Measurements from ENCODE around the gene TAP2. TPM values are rescaled to one million over a fixed set of nuclear protein-coding genes. Genes with fewer than 3 reads are reported as not detected.

TAP2 gene
- polyA plus RNA-seq, 10 donors = 3.5 to 8.5 (median 5.8) TPM

DNA sequence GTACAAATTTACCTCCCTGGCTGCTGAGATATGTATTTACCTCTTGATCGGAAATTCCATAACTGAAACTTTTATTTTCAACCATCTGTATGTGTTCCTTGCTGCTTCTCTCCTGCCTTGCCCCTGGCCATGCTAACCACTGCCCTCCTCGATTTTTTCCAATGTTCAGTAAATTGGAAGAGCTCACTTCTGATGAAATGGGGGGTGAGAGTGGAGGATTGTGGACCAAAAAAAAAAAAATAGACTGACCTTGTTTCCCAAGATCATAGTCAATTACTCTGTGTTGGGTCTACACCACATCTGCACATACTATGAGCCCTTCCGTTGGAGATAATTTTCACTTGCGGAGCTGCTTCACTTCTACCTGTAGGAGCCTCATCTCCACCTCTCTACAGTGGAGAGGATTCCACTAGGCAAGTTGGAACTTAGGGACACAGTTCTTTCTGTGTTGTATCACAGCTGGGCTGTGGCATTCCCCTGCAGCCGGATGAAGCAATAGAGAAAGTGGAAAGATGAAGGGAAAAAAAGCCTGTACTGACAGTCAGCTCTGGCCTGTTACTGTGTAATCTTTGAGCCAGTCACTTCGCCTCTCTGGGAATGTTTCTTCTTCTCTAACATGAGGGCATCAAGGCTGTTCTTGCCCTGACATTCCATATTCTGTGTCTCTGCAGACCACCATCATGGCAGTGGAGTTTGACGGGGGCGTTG is 17.1 kb upstream of the TAP2 start:
- DNase-seq = no peak

DNA sequence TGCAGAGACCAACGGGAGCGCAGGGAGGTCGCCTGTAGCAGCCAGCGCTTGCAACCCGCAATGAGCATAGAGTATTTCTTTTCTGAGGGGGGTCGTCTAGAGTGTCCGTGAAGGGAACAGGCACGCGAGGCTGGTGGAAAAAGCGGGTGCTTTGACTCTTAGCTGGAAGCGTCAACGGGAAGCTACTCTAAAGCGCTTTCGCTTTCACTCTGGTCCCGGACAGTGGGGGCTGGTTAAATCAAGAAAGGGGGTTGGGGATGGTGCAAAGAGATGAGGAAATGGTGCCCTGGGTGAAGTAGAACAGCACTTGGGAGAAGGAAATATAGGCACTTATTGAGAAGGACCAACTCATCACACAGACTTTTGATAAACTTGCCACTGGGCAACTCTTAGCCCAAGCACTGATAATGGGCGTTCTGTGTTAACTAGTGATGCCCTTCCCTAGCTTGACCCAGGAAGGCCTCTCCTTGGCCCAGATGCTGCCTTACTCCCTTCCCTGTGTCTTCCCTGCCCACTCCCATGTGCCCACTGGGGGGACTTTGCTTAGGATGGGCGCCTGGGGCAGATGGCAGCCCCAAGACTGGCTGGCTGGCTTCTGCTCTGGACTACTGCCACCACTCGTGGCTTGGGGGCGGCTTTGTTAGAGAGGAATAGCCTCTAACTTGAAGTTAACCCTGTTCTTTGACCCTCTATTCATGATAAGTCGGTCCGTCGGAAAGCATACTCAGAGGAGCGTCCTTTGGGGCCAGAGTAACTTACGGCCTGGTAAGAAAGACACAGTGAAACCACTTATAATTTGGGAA is 16.0 kb upstream of the TAP2 start:
- peak in 2 of 3 donors; percentile 19 to 41 for DNase-seq

DNA sequence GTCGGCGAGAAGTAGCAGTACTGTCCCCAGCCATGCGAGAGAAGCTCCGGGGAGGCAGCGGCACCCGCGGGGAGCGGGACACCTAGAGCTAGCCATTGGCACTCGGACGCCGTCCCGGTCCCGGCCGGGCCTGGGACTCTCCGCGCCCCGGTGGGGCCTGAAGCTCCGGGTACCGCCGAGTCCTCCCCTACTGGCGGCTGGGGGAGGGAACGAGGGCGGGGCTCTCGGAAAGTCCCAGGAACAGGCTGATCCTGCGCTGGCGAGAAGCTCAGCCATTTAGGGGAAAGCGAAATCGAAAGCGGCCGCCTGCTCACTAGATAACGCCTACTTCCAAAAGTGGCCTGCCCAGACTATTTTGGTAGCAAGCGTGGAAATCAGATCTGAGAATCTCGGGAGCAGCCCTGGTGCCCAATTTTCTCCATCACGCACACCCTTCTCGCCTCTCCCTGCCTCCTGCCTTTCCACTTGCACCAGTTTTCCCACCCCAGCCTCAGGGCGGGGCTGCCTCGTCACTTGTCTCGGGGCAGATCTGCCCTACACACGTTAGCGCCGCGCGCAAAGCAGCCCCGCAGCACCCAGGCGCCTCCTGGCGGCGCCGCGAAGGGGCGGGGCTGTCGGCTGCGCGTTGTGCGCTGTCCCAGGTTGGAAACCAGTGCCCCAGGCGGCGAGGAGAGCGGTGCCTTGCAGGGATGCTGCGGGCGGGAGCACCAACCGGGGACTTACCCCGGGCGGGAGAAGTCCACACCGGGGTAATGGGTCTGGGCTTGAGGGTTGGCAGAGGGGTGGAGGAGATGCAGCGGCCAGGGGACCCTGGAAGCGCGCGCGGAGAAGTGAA is 15.2 kb upstream of the TAP2 start, which contains the start of the genes PSMB9 and TAP1:
PSMB9 (plus strand) TSS at position 652 of the 835 bp plus-strand sequence; CDS start at position 690, 38 bp downstream.
TAP1 (minus strand) TSS at position 164 of the 835 bp plus-strand sequence; CDS start at position 96, 68 bp downstream.
- peak; percentile 92 to 98 (median 95) for DNase-seq

DNA sequence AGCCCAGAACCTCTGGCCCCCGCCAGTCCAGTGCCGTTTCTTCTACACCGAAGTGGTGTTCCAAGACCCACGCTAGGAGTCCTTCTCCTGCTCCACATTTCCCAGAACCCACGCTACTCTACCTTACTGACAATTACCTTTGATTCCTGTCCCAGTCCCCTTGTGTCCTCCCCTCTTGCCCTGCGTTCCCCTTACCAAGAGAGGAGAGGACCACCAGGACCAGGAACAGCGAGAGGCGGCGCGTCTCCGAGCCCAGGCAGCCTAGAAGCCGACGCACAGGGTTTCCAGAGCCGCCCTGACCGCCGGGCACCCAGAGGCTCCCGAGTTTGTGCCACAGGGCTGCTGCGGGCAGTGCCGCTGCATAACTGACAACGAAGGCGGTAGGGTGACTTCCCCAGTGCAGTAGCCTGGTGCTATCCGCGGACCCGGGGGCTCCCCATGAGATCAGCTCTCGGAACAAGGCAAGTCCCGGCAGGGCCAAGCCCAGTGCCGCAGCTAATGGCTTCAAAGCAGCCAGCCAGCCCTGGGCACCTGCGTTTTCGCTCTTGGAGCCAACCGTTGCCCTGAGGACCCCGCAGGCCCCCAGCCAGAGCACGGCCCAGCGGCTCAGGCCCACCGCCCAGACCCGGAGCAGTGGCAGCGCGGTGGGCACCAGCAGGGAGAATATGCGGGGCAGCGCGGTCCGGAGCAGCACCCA is 14.5 kb upstream of the TAP2 start:
- peak in 2 of 3 donors; percentile 41 to 61 for DNase-seq

DNA sequence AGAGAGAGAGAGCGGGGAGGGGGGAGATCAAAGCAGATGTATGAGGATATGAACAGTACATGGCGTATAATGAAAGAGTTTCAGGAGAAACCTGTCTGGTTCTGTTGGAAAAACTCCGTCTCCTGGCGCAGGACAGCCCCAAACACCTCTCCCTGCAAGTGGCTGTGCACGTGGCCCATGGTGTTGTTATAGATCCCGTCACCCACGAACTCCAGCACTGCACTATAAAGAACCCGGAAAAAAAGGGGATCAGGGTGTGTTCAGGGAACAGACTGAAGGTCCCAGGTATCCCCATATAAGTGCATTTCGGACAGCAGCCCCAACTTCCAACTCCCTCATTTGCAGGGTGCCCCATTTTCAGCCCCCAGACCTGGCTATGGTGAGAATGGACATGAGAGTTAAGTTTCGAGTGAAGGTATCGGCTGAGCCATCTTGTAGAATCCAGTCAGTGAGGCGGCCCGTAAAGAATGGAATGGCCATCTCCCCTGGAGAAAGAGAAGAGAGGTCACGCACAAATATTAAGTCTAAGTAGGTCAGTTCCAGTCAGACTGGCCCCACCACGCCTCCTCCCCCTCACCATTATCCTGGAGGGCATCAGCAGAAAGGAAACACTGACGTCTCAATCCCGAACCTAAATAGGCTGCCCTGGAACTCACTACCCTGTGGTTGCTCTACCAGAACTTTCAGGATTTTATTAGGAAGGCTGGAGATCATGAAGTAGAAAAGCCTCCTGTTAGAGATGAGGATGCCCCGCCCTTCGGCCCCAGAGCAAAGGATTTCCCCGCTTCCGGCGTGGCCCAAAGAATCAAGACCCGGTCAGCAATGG is 13.7 kb upstream of the TAP2 start:
- no peak for DNase-seq

DNA sequence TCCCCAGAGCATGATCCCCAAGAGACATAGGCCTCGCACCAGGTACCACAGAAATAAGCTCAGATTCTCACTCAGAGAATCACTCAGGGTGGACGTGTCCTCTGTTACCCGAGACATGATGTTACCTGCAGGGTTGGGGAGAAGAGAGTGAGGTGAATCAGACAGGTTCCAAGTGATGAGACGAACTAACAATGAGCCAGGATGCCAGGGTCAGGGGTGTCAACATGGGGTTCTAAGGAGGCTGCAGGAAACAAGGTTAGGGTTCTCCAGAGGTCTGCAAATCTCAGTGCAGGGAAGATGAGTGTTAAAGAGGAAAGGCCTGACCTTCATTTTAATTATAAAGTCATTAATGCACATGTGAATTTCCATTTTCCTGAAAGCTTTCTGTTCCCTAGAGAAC is 12.5 kb upstream of the TAP2 start:
- no peak for DNase-seq

DNA sequence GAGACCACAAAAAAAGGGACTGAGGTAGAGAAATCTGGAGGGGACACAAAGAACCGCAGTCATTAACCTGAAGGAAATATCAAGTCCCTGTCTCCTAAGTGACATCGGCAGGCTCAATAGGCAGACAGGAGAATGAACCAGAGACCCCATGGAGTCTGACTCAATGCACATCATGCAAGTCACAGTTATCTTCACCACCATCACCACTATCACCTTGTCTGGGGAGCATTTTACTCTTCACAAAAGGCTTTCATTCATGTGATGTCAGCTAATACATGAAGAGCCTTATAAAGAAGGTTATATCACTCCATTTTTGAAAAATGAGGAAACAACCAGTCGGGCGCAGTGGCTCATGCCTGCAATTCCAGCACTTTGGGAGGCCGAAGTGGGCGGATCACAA is 10.6 kb upstream of the TAP2 start:
- DNase-seq = no peak

DNA sequence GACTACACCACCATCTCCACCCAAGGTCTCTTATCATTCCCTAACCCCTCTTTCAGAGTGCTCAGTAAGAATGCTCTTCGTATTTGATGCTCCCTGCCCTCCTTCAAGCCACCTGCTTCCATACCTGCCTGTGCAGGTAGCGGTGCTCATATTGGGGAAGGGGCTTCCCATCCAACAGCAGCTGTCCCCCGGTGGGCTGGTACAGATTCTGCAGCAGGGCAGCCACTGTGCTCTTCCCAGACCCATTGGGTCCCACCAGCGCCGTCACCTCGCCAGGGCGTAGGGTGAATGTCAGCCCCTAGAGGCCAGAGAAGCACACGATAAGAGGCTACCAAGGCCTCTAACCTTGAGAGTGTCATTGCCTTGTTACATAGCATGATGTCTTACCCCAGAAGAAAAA is 9.3 kb upstream of the TAP2 start:
- no peak for DNase-seq

DNA sequence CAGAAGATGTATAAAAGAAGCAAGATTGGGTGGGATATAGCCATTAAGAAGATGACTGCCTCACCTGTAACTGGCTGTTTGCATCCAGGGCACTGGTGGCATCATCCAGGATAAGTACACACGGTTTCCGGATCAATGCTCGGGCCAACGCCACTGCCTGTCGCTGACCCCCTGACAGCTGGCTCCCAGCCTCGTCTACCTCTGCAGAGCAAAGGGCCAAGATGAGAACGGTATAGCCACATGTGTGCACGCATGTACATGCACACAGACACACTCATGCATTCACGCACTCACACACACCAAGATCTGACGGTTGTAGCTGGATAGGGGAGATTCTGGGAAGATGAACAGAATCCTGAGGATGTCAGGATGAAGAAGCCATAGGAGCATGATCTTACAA is 8.5 kb upstream of the TAP2 start:
- DNase-seq = no peak

DNA sequence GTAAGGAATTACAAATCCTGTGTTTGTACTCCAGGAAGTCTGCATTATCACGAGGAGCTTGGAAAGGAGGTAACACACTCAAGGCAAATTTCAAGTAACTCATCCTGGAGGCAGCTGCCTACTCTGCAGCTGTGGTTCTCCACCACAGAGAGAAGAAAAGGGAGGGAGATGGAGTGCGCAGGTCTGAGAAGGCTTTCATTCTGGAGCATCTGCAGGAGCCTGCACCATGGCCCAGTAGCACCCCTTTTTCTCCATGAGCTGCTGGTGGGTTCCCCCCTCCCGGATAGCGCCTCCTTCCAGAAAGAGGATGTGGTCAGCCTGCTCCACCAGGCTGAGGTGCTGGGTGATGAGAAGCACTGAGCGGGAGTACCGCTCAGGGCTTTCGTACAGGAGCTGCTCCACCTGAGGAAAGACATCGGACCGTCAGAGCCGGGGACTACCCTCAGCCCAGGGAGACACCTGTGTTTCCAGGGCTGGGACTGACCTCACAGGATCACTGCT is 6.9 kb upstream of the TAP2 start:
- peak in 1 of 3 donors; percentile 15 for DNase-seq

DNA sequence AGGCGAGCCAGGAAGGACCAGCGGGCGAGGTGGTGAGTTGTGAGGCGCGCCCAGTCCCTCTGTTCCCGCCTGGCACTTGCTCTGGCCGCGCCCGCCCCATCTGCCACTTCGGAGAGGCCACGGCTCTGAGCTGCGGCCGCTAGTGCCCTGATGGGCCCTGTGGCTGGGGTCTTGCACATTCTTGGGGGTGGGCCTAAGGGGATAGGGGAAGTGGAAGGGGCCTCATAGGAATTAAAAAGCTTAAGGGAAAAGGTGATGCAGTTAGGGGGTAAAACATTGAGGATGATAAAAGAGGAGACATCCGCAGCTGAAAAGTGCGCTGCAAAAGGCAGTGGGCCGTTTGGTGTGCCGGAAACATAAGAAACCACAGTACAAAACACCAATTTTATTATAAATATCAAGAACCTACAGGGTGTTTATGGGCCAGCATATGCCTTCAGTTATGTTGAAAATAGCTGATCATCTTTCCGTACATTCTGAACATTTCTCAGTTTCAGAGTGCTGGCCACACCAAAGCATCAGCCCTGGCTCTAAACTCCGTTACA is 6.4 kb upstream of the TAP2 start:
- no peak for DNase-seq

DNA sequence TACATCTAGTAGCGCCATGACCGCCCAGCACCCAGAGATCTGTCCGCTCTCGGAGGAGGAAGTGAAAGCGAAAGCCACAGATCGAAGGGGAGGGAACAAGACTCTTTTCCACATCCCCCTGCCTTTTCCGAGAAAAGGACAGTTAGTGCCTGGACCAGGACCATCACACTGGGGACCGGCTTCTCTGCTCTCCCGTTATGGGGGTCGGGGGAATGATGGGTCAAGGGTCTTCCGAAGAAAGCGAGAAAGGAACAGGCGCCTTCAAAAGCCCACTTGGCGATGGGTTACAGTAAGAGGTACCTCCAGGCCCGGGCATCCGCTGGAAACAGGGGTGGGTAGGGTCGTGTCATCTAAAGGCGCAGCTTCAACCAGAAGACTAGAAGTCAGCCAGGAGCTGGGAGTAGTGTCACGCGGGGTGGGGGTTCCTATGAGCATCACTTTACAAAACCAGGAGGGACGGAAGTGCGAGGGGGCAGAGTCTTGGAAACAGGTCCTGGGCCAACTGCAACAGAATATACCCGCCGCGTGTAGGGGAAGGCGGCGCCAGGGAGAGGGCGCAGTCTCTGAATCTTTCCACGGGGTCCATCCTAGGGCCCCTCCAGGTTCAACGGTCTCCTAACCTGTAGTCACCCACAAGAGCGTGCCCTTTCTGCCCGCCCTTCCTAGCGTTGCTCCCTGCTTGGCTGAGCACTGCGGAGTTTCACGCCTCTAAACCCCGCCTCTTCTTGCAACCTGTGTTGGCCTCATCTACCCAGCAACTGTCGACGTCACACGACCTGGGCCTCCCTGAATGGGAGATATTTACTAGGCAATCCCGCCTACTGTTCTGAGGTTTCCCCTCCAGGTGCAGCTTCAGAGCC is 5.7 kb upstream of the TAP2 start, which contains the start of gene PSMB8:
PSMB8 (minus strand) TSS at position 69 of the 860 bp plus-strand sequence; CDS start at position 18, 51 bp downstream.
- peak; percentile 93 to 97 (median 95) for DNase-seq

DNA sequence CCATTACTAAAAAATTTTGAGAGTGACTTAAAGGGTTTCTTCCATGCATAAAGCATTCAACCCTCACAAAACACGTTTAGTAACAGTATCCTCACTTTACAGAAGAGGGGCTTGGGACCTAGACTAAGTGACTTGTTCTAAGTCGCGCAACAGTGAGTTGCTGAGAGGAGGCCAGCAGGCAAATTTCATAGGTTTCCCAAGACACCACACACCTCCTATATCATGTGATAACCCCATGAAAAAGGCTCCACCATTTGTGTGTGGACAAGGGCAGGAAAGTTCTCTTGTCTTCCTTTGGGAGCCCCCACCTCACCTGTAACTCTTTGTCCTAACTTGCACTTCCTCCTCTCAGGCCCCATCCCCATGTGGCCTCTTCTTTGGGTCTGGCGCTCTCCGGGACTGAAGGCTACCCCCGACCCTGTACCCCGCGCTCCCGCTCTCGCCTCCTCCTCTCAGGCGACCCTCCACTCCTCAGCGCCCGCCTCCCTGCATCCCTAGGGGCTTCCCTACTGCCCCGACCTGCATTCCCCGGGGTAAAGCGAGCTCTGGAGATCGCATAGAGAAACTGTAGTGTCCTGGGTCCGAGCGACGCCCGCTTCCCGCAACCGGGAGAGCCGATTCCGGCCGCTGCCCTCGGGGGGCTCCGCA is 4.9 kb upstream of the TAP2 start:
- DNase-seq = no peak

DNA sequence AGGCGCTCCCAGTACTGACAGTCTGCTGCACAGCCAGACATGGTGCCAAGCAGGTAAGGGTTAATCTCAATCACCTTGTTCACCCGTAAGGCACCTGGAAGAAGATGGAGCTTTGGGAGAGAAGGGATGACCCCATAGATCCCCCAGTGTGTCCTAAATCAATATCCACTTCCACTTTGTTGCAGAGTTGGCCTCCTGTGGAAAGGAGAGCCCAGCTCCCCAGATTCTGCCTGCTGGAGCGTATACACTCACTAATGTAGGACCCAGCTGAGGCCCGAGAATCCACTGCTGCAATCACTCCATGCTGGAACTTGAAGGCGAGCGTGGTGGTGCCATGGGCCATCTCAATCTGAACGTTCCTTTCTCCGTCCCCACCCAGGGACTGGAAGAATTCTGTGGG is 4.2 kb upstream of the TAP2 start:
- DNase-seq = no peak

DNA sequence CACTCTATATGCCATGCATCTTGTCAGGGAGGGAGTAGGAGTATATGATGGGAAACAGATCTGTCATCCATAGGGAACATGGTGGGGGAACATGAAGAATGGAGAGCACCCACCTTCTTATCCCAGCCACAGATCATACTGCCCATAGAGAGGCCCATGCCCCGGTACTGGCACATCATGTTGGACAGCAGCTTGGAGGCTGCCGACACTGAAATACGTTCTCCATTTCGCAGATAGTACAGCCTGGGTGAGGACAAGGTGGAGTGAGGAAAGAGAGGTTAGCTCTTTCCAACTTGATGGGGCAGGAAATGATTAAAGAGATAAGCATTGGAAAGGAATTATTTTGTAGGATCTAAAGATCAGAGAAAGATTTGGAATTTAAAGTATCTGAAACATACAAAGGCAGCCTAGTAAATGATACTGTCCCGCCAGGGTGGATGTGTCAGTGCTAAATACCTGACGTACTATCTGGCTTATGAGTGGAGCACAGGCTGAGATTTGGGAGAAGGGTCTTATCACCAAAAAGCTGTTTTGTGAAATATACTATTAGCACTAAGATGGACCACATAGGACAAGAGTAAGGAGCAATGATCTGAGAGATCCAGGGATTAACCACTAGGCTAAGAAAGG is 3.6 kb upstream of the TAP2 start:
- no peak for DNase-seq

DNA sequence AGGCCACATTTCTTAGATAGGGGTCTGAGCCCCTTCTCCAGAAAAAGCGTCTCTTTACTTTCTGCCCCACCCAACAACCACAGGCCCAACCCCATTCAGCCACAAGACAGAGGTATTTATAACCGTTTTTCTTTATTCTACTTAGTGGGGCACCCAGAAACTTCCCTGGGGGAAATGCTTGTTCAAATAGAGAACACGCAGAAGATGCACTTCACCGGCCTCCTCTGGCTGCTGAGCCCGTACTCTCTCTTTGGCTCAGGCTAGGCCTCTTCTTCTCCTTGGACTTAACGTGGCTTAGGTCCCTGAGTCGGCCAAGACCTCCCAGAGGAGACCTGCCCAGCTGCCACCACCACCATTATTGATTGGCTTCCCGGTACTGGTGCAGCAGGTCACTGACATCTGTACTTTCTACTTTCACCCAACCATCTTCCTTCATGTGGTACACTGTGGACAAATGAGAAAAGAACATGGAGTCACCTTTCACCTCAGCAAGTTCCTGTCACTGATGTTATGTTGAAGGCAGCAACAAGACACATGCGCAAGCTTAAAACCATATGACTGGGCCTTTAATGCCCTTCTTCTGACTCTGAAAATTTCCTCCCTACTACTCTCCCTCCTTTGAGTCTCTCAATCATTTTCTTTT is 2.2 kb upstream of the TAP2 start:
- DNase-seq = no peak

DNA sequence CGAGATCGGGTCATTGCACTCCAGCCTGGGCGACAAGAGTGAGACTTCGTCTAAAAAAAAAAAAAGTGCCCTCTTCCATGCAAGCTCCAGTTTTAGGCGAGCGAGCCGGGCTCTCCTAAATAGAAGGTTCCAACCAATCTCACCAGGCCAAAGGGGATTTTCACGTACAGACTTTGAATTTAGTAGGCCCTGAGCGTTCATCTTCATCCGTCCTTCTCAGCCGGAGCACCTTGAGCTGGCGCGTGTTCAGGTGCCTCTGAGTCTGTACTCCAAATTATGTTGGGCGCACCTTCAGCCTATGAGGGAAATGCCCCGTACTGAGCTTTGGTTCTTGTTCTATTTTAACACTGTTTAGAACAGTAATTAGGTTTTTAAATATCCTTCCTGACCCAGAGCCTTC is 817 bp upstream of the TAP2 start:
- no peak for DNase-seq
